HepG2 (cell line): ENCODE results near the gene KIRREL2. TPM values are rescaled to one million over a fixed set of nuclear protein-coding genes. Genes with fewer than 3 reads are reported as not detected.
A peak's percentile ranks its signal among the peaks of the same experiment; 100 is the strongest.

ENCODE experiments used
- FOXO4 ChIP-seq: sonication (generic); formaldehyde crosslinking; conservative IDR thresholded peaks from 2 replicates; pipeline ENCODE4 v1.8.1; 2023; ENCODE audit warnings: missing genetic modification reagents
- GABPB1 ChIP-seq: IDR thresholded peaks from 2 replicates; pipeline ENCODE4 v1.6.1; 2016; ENCODE audit warnings: mild to moderate bottlenecking, missing genetic modification reagents, moderate library complexity, missing compliant biosample characterization
- GPN1 ChIP-seq: sonication (generic); formaldehyde crosslinking; IDR thresholded peaks from 2 replicates; pipeline ENCODE4 v1.5.1; 2020; ENCODE audit warnings: missing genetic modification reagents, borderline replicate concordance
- PRPF4 ChIP-seq: fragments of 200-400 bp; formaldehyde crosslinking; IDR thresholded peaks from 2 replicates; pipeline ENCODE4 v1.6.1; 2016; ENCODE audit warnings: low read length, low read depth; ENCODE audit not compliant: poor library complexity, severe bottlenecking
- REPIN1 ChIP-seq: sonication (generic); formaldehyde crosslinking; IDR thresholded peaks from 2 replicates; pipeline ENCODE4 v1.8.0; 2022; ENCODE audit warnings: missing genetic modification reagents, low read depth, mild to moderate bottlenecking, borderline replicate concordance
- REST ChIP-seq, 2 experiments: IDR thresholded peaks; 2 replicates each; pipeline ENCODE4 v1.6.1; 2011 to 2012; ENCODE audit warnings: low read length in 2 of 2, borderline replicate concordance in 1 of 2, low read depth in 1 of 2, mild to moderate bottlenecking in 1 of 2, moderate library complexity in 1 of 2
- REXO4 ChIP-seq: sonication (generic); formaldehyde crosslinking; IDR thresholded peaks from 2 replicates; pipeline ENCODE4 v1.8.0; 2022; ENCODE audit warnings: missing genetic modification reagents, mild to moderate bottlenecking, borderline replicate concordance
- SP4 ChIP-seq: sonication (generic); formaldehyde crosslinking; IDR thresholded peaks from 2 replicates; pipeline ENCODE4 v1.8.1; 2023; ENCODE audit warnings: mild to moderate bottlenecking, missing genetic modification reagents
- WIZ ChIP-seq: sonication (generic); formaldehyde crosslinking; IDR thresholded peaks from 2 replicates; pipeline ENCODE4 v1.5.1; 2020; ENCODE audit warnings: mild to moderate bottlenecking, missing genetic modification reagents
- ZNF710 ChIP-seq: sonication (generic); formaldehyde crosslinking; IDR thresholded peaks from 2 replicates; pipeline ENCODE4 v1.5.0; 2020; ENCODE audit warnings: mild to moderate bottlenecking, missing genetic modification reagents, borderline replicate concordance
- ZNF720 ChIP-seq: sonication (generic); formaldehyde crosslinking; IDR thresholded peaks from 2 replicates; pipeline ENCODE4 v1.4.0; 2020; ENCODE audit warnings: missing genetic modification reagents
- ZNF878 ChIP-seq: sonication (generic); formaldehyde crosslinking; IDR thresholded peaks from 2 replicates; pipeline ENCODE4 v1.8.1; 2023; ENCODE audit warnings: mild to moderate bottlenecking, missing genetic modification reagents, moderate library complexity
- polyA plus RNA-seq, 8 experiments: library from polyadenylated mRNA; depleted of rRNA in 3 of 8; stranded (reverse) in 7 of 8; unstranded in 1 of 8; fragments of >200 nt; fragmentation: Illumina TruSeq in 4 of 8; extraction: Trizol in 4 of 8; gene quantifications; 2 replicates each; pipeline versions ENCODE4 v1.2.1 to v1.2.3, GENCODE V29; 2011 to 2016; ENCODE audit warnings: low read depth in 4 of 8, missing spikeins in 1 of 8, mixed read lengths in 1 of 8; ENCODE audit not compliant: insufficient read depth in 1 of 8
- total RNA-seq, 5 experiments: library from RNA; depleted of rRNA; stranded (reverse); fragments of >200 nt; fragmentation: Illumina TruSeq; extraction: Trizol; gene quantifications; 2 replicates each; pipeline ENCODE4 v1.2.3, GENCODE V29; 2016; ENCODE audit warnings: low read depth in 1 of 5
- TF ChIP-seq, protein P1 (sequence below): IDR thresholded peaks from 2 replicates; pipeline ENCODE4 v1.6.1; 2016
- TF ChIP-seq, protein P2 (sequence below), 2 experiments: sonication (generic) in 1 of 2; formaldehyde crosslinking in 1 of 2; IDR thresholded peaks; 2 replicates each; pipeline versions ENCODE4 v1.4.0 to v1.6.1; 2018 to 2020; ENCODE audit warnings: missing genetic modification reagents in 2 of 2, borderline replicate concordance in 1 of 2, low read depth in 1 of 2, mild to moderate bottlenecking in 1 of 2, missing biosample characterization in 1 of 2

The KIRREL2 gene
- total and polyA plus RNA-seq, 2 of the 13 experiments (the other 11 are each of a cell fraction or from before 2014, with no cell fraction given) = 0.18 to 2.4 TPM

- TF ChIP-seq REST (IDR thresholded peaks at IDR 0.05; ENCODE audit: borderline replicate concordance in 1 of 2, low read depth in 1 of 2, low read length in 2 of 2) = peak; percentile 99 to 100
- TF ChIP-seq, protein P1, sequence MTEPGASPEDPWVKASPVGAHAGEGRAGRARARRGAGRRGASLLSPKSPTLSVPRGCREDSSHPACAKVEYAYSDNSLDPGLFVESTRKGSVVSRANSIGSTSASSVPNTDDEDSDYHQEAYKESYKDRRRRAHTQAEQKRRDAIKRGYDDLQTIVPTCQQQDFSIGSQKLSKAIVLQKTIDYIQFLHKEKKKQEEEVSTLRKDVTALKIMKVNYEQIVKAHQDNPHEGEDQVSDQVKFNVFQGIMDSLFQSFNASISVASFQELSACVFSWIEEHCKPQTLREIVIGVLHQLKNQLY (CRISPR knock-in tag) = peak; percentile 45; the same call in 1 of the 2 replicates
- peak; percentile 86; the same call in 1 of the 2 replicates for TF ChIP-seq ZNF878
- peak; percentile 94; the same call in 1 of the 2 replicates for TF ChIP-seq GPN1 (CRISPR knock-in tag)
- no peak for TF ChIP-seq REXO4 (CRISPR knock-in tag)
- TF ChIP-seq REPIN1 (CRISPR knock-in tag) = peak; percentile 79; the same call in 1 of the 2 replicates
- TF ChIP-seq GABPB1 (CRISPR knock-in tag) = peak; percentile 72
- TF ChIP-seq ZNF710 (CRISPR knock-in tag) = peak; percentile 53; the same call in 1 of the 2 replicates
- 0 out of 2 replicates have a peak, but pooled peaks have one; percentile 37 for TF ChIP-seq FOXO4
- TF ChIP-seq, protein P2, sequence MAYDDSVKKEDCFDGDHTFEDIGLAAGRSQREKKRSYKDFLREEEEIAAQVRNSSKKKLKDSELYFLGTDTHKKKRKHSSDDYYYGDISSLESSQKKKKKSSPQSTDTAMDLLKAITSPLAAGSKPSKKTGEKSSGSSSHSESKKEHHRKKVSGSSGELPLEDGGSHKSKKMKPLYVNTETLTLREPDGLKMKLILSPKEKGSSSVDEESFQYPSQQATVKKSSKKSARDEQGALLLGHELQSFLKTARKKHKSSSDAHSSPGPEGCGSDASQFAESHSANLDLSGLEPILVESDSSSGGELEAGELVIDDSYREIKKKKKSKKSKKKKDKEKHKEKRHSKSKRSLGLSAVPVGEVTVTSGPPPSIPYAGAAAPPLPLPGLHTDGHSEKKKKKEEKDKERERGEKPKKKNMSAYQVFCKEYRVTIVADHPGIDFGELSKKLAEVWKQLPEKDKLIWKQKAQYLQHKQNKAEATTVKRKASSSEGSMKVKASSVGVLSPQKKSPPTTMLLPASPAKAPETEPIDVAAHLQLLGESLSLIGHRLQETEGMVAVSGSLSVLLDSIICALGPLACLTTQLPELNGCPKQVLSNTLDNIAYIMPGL (CRISPR knock-in tag; IDR thresholded peaks at IDR 0.05; ENCODE audit: borderline replicate concordance in 1 of 2, low read depth in 1 of 2) = no peak; a peak in 1 of 4 replicates
- peak; percentile 89; the same call in 1 of the 2 replicates for TF ChIP-seq SP4 (CRISPR knock-in tag)
- peak; percentile 97 for TF ChIP-seq WIZ (CRISPR knock-in tag)
- no peak for TF ChIP-seq PRPF4
- no peak for TF ChIP-seq ZNF720
These were observed 23.1 kb downstream of the KIRREL2 start (continued) for GRCh38 chr19:35879770-35880317.
